Nephron progenitor cell (in vitro differentiated cells): Measurements from ENCODE around the gene ANKDD1A.

Experiments used
- DNase-seq: peaks from one replicate; pipeline ENCODE4 v3.0.0; 2021
- H3K27ac Mint-ChIP-seq: 2 replicates; pipeline ENCODE4 v1.8.0; 2021; ENCODE audit warnings: mild to moderate bottlenecking, moderate library complexity, mixed read lengths
- H3K27me3 Mint-ChIP-seq: 2 replicates; pipeline ENCODE4 v1.8.0; 2021; ENCODE audit warnings: mild to moderate bottlenecking, low read depth, mixed read lengths; ENCODE audit not compliant: poor library complexity
- H3K36me3 Mint-ChIP-seq: 2 replicates; pipeline ENCODE4 v1.8.0; 2021; ENCODE audit warnings: low read depth, mixed read lengths
- H3K4me1 Mint-ChIP-seq: 2 replicates; pipeline ENCODE4 v1.8.0; 2021; ENCODE audit warnings: mixed read lengths
- H3K4me3 Mint-ChIP-seq: 2 replicates; pipeline ENCODE4 v1.8.0; 2021; ENCODE audit warnings: mild to moderate bottlenecking, moderate library complexity, mixed read lengths
- H3K9me3 Mint-ChIP-seq: 2 replicates; pipeline ENCODE4 v1.8.0; 2021; ENCODE audit warnings: mild to moderate bottlenecking, moderate library complexity, mixed read lengths
- TF ChIP-seq, protein P1 (sequence below): fragments of 200-600 bp; sonication (generic); IDR thresholded peaks from 2 replicates; pipeline ENCODE4 v1.5.0; 2021; ENCODE audit warnings: antibody characterized with exemption

ANKDD1A gene

DNA sequence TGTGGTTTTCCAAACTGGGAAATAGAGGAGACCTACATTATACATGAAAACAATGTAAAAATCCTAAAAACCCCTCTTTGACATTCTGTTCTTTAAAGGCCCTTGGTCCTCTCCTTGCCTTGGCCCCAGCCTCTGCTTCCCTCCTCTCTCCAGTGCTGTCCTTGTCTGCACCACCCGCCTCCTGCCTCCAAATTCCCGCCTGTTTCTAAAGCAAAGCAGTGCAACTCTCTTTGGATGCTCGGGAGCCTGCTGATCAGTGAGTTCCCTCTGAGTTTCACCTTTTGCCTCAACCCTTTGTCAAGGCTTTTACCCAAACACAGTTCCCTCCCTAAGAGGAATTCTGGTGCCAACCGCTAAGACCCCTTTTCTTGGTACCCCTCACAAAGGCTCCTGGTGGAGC lies 8.0 kb downstream of the ANKDD1A start:
- Mint-ChIP-seq H3K36me3 (peaks cover 4% of the 10 kb centered on the region), H3K27me3 (peaks cover 15% of the 10 kb centered on the region), H3K9me3 (peaks cover 9% of the 10 kb centered on the region), H3K4me3 (no peak overlapping the region), H3K4me1 (peaks cover 21% of the 10 kb centered on the region), H3K27ac (no peak overlapping the region)
- no peak for DNase-seq
- TF ChIP-seq, protein P1, sequence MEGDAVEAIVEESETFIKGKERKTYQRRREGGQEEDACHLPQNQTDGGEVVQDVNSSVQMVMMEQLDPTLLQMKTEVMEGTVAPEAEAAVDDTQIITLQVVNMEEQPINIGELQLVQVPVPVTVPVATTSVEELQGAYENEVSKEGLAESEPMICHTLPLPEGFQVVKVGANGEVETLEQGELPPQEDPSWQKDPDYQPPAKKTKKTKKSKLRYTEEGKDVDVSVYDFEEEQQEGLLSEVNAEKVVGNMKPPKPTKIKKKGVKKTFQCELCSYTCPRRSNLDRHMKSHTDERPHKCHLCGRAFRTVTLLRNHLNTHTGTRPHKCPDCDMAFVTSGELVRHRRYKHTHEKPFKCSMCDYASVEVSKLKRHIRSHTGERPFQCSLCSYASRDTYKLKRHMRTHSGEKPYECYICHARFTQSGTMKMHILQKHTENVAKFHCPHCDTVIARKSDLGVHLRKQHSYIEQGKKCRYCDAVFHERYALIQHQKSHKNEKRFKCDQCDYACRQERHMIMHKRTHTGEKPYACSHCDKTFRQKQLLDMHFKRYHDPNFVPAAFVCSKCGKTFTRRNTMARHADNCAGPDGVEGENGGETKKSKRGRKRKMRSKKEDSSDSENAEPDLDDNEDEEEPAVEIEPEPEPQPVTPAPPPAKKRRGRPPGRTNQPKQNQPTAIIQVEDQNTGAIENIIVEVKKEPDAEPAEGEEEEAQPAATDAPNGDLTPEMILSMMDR: no peak

DNA sequence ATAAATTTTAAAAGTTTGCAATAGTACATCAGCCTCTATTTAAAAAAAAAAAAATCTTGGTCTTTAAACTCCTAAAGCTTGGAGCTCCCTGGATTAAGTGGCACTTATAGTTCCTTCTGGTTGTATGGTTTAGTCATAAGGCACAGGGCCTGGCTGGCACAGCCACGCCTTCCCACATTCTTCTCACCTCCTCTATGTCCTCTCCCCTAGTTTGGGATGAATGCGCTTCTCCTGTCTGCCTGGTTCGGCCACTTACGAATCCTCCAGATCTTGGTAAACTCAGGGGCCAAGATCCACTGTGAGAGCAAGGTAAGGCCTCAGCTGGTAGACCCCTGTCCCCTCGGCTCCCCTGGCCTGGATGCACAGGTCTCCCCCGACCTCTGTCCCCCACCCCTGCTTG lies 10.0 kb downstream of the ANKDD1A start:
- Mint-ChIP-seq H3K9me3 (peaks cover 13% of the 10 kb centered on the region), H3K4me3 (no peak overlapping the region), H3K4me1 (peaks cover 12% of the 10 kb centered on the region), H3K36me3 (peaks cover 10% of the 10 kb centered on the region), H3K27ac (no peak overlapping the region), H3K27me3 (peaks cover 2% of the 10 kb centered on the region)
- TF ChIP-seq, protein P1: no peak
- no peak for DNase-seq

DNA sequence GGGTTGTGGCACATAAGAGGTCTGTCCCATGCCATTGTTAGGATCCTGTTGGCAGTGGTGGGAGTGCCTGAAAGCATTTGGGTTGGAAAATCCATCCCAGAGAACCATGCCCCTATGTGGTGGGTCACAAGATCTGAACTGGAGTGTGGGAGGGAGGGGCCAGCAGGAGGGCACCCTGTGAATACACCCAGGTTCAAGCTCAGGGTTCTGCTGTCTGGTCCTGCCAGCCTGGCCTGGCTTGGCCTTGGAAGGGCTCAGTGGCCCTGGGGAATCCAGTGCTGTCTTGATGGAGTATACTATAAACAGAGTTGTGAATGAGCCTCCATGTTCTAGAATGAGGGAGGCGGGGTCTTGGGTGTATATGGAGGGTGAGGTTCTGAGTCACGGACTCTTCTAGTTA lies 11.8 kb downstream of the ANKDD1A start:
- peaks cover 13% of the 10 kb centered on the region for H3K9me3 Mint-ChIP-seq
- TF ChIP-seq, protein P1: no peak

DNA sequence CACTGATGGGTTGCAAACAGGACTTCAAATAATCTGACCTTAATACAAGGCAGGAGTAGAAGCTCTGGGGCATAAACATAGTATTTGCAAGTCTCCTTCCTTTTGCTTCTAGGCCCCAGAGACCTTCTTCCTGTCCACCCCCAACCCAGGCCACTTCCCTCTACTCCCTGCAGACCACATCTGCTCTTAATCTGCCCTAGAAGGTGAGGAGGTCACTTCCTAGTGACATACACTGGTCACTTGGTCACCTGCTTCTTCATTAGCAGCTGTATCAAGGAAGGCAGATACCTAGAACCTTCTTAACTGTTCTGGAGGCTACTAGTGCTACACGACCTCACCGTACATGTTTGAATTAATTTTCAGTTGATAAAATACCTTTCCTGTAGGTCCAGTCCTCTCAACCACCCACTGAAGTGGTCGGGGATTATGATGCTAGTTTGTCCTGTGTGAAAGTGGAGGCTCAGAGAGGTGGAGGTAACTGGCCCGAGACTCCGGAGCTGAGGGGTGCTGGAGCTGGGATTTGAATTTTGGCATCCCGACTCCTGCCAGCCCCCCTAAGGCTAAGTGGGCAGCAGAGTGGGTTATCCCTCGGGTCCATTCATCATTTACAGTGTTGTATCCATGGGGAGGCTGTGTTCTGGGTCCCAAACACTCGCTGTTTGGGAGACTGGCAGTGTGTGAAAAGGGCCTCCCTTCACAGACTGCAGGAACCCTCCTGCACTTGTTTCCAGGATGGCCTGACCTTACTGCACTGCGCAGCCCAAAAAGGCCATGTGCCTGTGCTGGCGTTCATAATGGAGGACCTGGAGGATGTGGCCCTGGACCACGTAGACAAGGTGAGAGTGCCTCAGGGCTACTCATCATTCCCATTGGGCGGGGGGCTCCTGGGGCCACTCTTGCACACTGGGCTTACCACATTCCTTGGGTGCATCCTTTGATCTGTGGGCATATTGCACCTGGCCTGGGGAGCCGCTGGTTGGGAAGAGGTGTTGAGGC lies 13.9 kb downstream of the ANKDD1A start:
- no peak overlapping the region for H3K4me3 Mint-ChIP-seq
- H3K9me3 Mint-ChIP-seq: peaks cover 13% of the 10 kb centered on the region
- peaks cover 6% of the 10 kb centered on the region for H3K27me3 Mint-ChIP-seq
- TF ChIP-seq, protein P1: no peak
- H3K36me3 Mint-ChIP-seq: peaks cover 10% of the 10 kb centered on the region
- H3K27ac Mint-ChIP-seq: no peak overlapping the region
- DNase-seq: no peak
- peaks cover 37% of the 10 kb centered on the region for H3K4me1 Mint-ChIP-seq

More for the DNA sequence above, 11.8 kb downstream of the ANKDD1A start:
- peaks cover 6% of the 10 kb centered on the region for H3K27me3 Mint-ChIP-seq
- H3K27ac Mint-ChIP-seq: no peak overlapping the region
- H3K4me1 Mint-ChIP-seq: peaks cover 19% of the 10 kb centered on the region
- peaks cover 10% of the 10 kb centered on the region for H3K36me3 Mint-ChIP-seq
- no peak overlapping the region for H3K4me3 Mint-ChIP-seq
- DNase-seq: no peak

DNA sequence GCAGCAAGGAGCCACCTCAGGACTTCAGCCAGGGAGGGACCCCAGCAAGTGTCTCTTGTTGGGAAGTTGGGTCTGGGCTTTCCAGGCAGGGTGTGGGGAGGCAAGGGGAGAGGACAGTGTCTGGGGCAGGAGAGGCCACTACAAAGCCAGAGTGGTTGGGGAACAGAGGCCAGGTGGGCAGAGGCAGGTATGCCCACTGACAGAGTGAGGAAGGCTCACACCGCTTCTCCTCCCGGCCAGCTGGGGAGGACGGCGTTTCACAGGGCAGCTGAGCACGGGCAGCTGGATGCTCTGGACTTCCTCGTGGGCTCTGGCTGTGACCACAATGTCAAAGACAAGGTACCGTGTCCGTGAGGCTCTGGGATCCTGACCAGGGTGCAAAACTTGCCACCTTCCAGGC lies 15.0 kb downstream of the ANKDD1A start:
- Mint-ChIP-seq H3K4me1 (peaks cover 43% of the 10 kb centered on the region), H3K27me3 (peaks cover 10% of the 10 kb centered on the region), H3K9me3 (peaks cover 13% of the 10 kb centered on the region), H3K36me3 (peaks cover 10% of the 10 kb centered on the region), H3K4me3 (no peak overlapping the region), H3K27ac (no peak overlapping the region)
- no peak for DNase-seq
- TF ChIP-seq, protein P1: no peak
